Measurements from ENCODE around the gene SLC29A1.
"Not testable (repeated sequence)": the region's sequence is repeated elsewhere in the genome, so short reads cannot be mapped to it uniquely, and the experiment has no call there.

Gene SLC29A1

DNA sequence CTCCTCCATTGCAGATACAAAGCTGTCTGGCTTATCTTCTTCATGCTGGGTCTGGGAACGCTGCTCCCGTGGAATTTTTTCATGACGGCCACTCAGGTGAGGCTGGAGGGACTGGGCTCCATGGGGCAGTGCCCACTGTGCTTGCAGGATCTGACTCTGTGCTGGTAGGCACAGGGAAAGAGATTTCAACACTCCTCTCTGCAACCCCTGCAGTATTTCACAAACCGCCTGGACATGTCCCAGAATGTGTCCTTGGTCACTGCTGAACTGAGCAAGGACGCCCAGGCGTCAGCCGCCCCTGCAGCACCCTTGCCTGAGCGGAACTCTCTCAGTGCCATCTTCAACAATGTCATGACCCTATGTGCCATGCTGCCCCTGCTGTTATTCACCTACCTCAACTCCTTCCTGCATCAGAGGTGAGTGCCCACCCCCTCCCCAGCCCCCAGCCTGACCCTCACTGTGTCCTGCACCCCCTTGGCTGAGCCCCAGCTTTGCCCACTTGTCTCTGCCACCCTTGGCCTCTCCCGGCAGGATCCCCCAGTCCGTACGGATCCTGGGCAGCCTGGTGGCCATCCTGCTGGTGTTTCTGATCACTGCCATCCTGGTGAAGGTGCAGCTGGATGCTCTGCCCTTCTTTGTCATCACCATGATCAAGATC, 6.1 kb downstream of the SLC29A1 start:
- peak overlapping the region; percentile 48 to 67 (median 57) for H3K27ac Mint-ChIP-seq
- H3K36me3 Mint-ChIP-seq (ENCODE audit: low read depth) = no peaks in the 10 kb centered on the region
- peaks cover 6% of the 10 kb centered on the region for H3K27me3 Mint-ChIP-seq (ENCODE audit: low read depth)
- H3K9me3 Mint-ChIP-seq = no peaks in the 10 kb centered on the region
- TF ChIP-seq, protein P1, sequence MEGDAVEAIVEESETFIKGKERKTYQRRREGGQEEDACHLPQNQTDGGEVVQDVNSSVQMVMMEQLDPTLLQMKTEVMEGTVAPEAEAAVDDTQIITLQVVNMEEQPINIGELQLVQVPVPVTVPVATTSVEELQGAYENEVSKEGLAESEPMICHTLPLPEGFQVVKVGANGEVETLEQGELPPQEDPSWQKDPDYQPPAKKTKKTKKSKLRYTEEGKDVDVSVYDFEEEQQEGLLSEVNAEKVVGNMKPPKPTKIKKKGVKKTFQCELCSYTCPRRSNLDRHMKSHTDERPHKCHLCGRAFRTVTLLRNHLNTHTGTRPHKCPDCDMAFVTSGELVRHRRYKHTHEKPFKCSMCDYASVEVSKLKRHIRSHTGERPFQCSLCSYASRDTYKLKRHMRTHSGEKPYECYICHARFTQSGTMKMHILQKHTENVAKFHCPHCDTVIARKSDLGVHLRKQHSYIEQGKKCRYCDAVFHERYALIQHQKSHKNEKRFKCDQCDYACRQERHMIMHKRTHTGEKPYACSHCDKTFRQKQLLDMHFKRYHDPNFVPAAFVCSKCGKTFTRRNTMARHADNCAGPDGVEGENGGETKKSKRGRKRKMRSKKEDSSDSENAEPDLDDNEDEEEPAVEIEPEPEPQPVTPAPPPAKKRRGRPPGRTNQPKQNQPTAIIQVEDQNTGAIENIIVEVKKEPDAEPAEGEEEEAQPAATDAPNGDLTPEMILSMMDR (IDR thresholded peaks at IDR 0.05; ENCODE audit: unreplicated experiment in 3 of 3) = no peak
- H3K4me1 Mint-ChIP-seq = peaks cover 66% of the 10 kb centered on the region
- H3K4me3 Mint-ChIP-seq = peak overlapping the region in 1 of 3 experiments; percentile 17

DNA sequence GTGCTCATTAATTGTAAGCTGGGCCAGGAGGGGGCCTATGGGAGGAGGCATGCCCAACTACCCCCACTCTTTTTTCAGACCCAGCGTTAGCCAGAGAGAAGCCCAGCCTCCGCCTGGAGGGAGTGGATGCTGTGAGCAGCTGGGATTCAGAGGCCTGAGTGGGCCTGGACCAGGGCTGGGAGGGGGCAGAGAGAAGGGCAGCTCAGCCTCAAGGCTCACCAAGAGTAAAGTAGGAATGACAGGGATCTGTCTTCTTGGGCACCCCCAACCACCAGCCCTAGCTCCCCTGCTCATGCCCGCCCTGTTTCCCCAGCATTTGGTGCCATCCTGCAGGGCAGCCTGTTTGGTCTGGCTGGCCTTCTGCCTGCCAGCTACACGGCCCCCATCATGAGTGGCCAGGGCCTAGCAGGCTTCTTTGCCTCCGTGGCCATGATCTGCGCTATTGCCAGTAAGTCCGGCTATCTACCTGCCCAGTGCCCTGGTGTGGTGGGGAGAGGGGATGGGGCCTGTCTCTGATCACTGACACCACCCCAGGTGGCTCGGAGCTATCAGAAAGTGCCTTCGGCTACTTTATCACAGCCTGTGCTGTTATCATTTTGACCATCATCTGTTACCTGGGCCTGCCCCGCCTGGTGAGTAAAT, 6.8 kb downstream of the SLC29A1 start:
- Mint-ChIP-seq H3K27ac (no peak overlapping the region), H3K36me3 (ENCODE audit: low read depth) (no peaks in the 10 kb centered on the region), H3K4me3 (no peak overlapping the region), H3K9me3 (no peaks in the 10 kb centered on the region), H3K4me1 (peaks cover 66% of the 10 kb centered on the region), H3K27me3 (ENCODE audit: low read depth) (peaks cover 3% of the 10 kb centered on the region)
- TF ChIP-seq, protein P1 (IDR thresholded peaks at IDR 0.05; ENCODE audit: unreplicated experiment in 3 of 3) = no peak

DNA sequence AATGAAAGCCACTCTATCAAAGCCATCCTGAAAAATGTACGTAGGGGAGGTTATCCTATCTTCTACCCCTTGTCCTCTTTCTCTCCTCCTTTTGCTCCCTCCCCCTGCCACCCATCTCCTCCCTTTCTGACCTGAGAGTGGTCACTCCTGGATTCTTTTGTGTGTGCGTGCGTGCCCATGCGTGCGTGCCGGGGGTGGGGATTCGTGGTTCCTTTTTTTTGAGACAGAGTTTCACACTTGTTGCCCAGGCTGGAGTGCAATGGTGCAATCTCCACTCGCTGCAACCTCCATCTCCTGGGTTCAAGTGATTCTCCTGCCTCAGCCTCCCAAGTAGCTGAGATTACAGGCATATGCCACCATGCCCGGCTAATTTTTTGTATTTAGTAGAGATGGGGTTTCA, 8.0 kb downstream of the SLC29A1 start:
- Mint-ChIP-seq H3K27ac (peak overlapping the region in 1 of 3 experiments; percentile 36), H3K4me1 (peaks cover 61% of the 10 kb centered on the region)
- not testable (repeated sequence) for H3K36me3 Mint-ChIP-seq (ENCODE audit: low read depth); H3K9me3 Mint-ChIP-seq; H3K4me3 Mint-ChIP-seq; H3K27me3 Mint-ChIP-seq (ENCODE audit: low read depth)

DNA sequence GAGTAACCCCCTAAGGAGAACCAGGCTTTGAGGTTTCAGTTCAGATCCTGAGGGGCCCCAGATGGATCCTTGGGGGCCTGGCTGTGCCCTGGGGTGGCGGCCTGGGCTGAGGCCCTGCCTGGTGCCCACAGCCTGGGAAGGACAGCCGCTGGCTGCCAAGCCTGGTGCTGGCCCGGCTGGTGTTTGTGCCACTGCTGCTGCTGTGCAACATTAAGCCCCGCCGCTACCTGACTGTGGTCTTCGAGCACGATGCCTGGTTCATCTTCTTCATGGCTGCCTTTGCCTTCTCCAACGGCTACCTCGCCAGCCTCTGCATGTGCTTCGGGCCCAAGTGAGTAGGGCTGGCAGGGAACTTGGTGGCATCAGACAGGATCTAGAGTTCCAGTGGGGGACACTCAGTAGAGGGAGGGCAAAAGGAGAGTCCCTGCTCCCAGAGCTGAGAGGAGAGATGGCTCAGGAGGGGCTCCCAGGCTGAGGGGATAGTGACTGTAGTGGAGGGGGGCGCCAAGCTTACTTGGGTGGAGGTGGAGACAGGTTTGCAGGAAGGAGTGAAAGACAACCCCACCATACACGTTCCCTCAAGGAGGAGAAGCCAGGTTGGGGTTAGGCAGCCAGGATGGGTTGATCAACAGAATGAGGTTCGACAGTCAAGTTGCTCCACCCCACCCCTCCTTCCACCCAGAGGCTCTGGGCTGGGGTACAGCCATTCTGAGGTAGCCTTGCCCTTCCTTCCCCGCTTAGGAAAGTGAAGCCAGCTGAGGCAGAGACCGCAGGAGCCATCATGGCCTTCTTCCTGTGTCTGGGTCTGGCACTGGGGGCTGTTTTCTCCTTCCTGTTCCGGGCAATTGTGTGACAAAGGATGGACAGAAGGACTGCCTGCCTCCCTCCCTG, 9.5 kb downstream of the SLC29A1 start:
- TF ChIP-seq, protein P1 (IDR thresholded peaks at IDR 0.05; ENCODE audit: unreplicated experiment in 3 of 3) = no peak
- no peaks in the 10 kb centered on the region for H3K9me3 Mint-ChIP-seq
- no peak overlapping the region for H3K4me3 Mint-ChIP-seq
- H3K36me3 Mint-ChIP-seq (ENCODE audit: low read depth) = no peaks in the 10 kb centered on the region
- peaks cover 53% of the 10 kb centered on the region for H3K4me1 Mint-ChIP-seq
- peaks cover 3% of the 10 kb centered on the region for H3K27me3 Mint-ChIP-seq (ENCODE audit: low read depth)
- peak overlapping the region in 1 of 3 experiments; percentile 90 for H3K27ac Mint-ChIP-seq

DNA sequence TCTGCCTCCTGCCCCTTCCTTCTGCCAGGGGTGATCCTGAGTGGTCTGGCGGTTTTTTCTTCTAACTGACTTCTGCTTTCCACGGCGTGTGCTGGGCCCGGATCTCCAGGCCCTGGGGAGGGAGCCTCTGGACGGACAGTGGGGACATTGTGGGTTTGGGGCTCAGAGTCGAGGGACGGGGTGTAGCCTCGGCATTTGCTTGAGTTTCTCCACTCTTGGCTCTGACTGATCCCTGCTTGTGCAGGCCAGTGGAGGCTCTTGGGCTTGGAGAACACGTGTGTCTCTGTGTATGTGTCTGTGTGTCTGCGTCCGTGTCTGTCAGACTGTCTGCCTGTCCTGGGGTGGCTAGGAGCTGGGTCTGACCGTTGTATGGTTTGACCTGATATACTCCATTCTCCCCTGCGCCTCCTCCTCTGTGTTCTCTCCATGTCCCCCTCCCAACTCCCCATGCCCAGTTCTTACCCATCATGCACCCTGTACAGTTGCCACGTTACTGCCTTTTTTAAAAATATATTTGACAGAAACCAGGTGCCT, 10.2 kb downstream of the SLC29A1 start:
- peaks cover 3% of the 10 kb centered on the region for H3K27me3 Mint-ChIP-seq (ENCODE audit: low read depth)
- no peak overlapping the region for H3K4me3 Mint-ChIP-seq
- H3K27ac Mint-ChIP-seq = peak overlapping the region; percentile 90 to 91 (median 91)
- TF ChIP-seq, protein P1 (IDR thresholded peaks at IDR 0.05; ENCODE audit: unreplicated experiment in 3 of 3) = no peak
- H3K9me3 Mint-ChIP-seq = no peaks in the 10 kb centered on the region
- peaks cover 54% of the 10 kb centered on the region for H3K4me1 Mint-ChIP-seq
- no peaks in the 10 kb centered on the region for H3K36me3 Mint-ChIP-seq (ENCODE audit: low read depth)

Data from nephron (organoid).